NCI-H510A treated with DMSO at 0.1 percent for 48 hours (cell line): ENCODE results near the gene STAB1.

Experiments used
- DNase-seq: peaks from one replicate; lab custom pipeline; 2025; lab: John Stamatoyannopoulos, UW

STAB1 gene

GRCh38 chr3:52534281-52535183 is 39.4 kb downstream of the STAB1 start:
- DNase-seq = peak; percentile 48

DNA sequence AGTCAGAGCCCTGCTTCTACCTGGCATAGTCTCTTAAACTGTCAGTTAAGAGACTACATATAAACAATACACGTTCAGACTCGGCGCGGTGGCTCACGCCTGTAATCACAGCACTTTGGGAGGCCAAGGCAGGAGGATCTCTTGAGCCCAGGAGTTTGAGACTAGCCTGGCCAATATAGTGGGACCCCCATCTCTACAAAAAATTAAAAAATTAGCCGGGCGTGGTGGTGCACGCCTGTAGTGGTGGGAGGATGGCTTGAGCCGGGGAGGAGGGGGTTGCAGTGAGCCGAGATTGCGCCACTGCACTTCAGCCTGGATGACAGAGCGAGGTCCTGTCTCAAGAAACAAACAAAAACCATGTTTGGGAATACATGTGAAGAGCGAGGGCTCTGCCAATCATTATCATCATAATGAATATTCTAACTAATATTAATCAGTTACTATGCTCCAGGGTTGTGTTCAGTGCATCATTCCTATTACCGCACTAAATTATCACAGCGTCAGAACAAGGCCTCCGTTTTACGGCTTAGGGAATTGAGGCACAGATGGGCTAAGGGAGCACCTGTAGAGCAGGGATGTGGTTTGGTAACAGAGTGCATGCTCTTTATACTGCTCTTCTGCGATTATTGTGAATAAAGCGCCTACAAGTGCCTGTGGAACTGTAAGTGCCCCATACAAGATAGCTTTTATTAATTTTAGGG is 40.4 kb downstream of the STAB1 start:
- DNase-seq = no peak

DNA sequence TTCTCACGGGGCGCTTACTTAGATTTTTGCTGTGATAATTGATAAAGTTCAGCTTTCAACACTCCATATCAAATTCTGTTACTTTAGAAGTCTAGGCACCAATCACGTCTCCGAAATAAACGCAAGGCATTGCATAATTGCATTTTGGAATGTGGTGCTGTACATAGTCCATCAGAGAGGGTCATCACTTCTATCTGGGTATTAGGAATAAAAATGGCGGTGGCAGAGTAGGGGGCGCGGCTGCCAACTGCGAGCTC is 40.9 kb downstream of the STAB1 start:
- no peak for DNase-seq

DNA sequence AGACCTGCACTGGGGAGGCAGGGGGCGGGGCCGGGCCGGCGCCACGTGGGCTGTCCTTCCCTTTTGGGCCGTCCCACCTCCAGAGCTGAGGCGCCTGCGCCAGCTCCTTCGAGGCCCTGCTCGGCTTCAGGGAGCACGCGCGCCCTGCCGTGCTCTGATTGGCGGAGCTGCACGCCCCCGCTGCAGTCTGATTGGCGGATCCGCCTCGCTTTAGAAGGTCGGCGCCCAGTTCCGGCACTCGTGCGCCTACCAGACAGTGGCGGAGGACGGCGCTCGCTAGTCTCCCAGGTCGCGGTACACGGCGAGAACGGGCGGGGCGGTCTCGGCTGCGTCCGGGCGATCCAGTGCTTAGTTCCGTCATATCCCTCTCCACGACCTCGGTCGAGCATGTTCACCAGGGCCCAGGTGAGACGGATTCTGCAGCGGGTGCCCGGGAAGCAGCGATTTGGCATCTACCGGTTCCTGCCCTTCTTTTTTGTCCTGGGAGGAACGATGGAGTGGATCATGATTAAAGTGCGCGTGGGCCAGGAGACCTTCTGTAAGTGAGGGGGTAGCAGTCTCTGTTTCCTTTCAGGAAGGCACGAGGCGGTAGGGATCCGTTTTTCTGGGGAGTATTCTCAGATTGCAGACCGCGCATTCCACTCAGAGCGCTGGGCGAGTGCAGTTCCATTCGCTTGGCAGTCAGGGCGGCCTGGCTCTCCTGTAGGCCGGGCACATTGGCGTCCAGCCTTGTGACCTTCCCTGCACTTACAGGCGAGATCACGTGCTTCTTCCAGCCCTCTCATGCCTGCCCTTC is 41.4 kb downstream of the STAB1 start, which contains the start of gene UQCC5:
UQCC5 (plus strand) TSS at position 237 of the 796 bp plus-strand sequence; CDS start at position 388, 151 bp downstream.
- DNase-seq = peak; percentile 88

DNA sequence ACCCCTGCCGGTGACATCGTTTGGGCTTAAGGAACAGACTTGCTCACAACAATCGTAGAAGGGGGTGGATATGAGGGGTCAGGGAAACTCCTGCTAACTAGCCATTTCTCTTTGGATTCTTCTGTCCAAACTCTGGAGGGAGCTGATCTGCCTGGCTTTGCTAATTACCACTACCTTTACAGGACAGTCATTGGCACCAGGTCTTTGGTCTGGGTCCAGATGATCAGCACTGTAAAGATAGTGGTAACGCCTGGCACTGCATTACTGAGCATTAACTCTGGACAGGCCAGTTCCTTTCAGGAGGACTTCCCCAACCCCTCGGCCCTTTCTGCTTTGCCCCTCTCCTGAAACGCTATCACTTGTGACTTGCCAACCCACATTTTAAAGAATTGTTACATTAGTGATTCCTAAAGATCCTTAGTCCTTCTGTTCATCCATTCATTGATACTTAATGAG is 42.1 kb downstream of the STAB1 start:
- DNase-seq = no peak

- DNase-seq = no peak
Measured at GRCh38 chr3:52537726-52538421, 42.7 kb downstream of the STAB1 start.

GRCh38 chr3:52539010-52539653 is 44.0 kb downstream of the STAB1 start:
- DNase-seq = no peak

GRCh38 chr3:52541050-52541449 is 45.9 kb downstream of the STAB1 start:
- DNase-seq = no peak

DNA sequence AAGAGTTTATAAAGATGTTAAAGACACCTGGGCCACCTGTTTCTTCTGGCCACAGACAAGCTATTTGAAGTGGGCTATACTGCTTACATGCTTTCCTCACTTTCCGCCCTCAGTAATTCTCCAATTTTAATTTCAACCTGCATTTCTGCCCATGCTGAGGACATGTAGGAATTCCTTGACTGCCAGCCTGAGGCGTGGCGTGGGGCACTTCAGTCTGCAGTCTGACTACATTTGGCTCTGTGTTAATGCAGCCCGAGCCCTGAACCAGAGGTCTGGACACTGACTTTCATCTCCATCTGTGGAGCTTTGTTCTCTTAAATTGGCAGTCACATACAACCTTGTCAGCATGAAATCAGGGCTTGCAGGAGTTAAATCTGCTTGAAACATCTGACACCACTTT is 49.8 kb downstream of the STAB1 start:
- DNase-seq = no peak

DNA sequence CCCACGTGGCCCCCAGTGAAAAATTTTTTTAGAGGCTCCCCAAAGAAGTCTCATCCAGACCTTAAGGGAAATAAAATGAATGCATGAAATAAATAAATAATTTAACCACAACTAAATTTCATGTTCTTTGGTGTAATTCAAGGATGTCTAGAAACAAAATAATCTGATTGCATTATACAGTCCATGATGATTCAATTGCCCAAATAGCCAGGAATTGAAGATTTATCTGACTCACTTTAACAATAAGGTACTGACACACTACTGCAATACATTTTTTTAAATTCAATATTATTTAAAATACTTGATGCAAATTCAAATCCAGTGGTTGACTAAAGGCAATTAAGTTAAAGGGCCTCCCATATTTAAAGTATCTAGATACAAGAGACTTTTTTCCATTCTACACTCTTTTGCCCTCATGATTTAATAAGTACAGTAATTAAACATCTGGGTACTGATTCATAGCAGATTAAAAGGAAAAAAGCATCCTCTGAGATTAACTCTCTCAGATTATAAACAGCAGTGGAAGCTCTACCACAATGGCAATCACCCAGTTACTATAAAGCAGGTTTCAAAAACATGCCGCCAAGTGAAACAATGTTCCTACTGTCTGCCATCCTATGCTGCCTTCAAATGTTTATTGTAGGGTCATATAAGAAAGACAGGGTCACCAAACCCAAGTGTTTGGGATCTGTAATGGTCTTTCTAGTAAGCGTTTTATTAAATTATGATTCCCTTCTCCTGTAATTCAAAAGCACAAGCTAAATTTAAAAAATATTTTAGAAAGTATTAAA is 51.2 kb downstream of the STAB1 start:
- no peak for DNase-seq

- DNase-seq = no peak
Measured at GRCh38 chr3:52547143-52547542, 52.0 kb downstream of the STAB1 start.

GRCh38 chr3:52551118-52551517 is 56.0 kb downstream of the STAB1 start:
- DNase-seq = no peak

DNA sequence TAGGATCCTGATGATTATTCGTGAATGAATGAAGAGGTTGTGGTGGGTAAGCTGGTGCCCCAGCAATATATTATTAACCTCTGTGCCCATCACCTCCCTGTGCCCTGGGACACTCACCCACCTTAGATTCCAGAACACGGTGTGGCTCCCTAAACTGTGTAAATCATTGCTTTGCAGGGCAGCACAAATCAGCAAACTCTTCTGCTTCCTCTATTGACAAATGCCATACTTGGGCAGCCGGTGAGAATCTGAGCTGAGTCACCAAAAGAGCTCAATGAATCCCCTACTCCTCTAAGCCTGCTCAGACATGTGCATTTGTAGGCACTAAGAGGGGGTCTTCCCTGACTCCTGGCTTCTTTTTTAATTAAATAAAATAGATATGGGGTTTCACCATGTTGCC is 57.0 kb downstream of the STAB1 start:
- no peak for DNase-seq

DNA sequence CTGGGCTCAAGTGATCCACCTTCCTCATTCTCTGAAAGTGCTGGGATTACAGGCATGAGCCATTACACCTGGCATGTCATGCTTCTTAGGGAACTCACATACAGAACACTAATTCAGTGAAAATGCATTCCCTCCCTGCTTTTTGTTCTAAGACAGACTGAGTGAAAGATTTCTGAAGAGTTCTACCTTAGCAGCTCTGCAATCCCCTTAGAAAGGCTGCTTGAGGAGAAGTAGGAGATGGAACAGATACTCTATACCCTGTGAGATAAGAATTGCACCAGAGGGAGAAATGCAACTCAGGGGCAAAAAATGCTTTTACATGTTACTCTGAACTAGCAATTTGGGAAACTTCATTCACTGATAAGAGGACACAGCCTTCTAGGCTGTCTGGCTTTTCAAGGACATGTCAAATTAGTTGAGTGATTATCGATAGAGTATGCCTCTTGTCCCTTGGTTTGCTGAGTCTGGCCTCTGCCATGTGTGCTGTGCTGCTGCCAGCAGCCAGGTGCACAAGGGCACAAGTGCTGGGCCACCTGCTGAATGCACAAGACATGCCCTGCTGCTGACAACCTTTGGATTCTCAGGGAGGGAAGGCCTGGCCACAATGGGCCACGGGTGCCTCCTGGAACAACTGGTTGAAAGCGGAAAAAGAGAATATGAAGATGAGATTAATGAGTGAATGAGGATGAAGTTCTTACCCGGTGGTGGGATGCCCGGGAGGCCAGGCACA is 59.1 kb downstream of the STAB1 start:
- peak; percentile 39 for DNase-seq

GRCh38 chr3:52555056-52555455 is 59.9 kb downstream of the STAB1 start:
- no peak for DNase-seq

GRCh38 chr3:52557011-52557960 is 62.1 kb downstream of the STAB1 start:
- no peak for DNase-seq

- DNase-seq = no peak
Measured at GRCh38 chr3:52558436-52558835, 63.3 kb downstream of the STAB1 start.

GRCh38 chr3:52561028-52561747 is 66.0 kb downstream of the STAB1 start:
- DNase-seq = no peak
